Adipocyte (in vitro differentiated cells): ENCODE data around the gene CAMK2B.
A peak's percentile ranks its signal among the peaks of the same experiment; 100 is the strongest.

Experiments
- DNase-seq: peaks from one replicate; pipeline ENCODE4 v3.0.0-alpha.2; 2015; ENCODE audit warnings: low read depth
- H3K27me3 ChIP-seq: replicated peaks from 2 replicates; pipeline ENCODE4 v1.7.0; 2013; ENCODE audit warnings: mild to moderate bottlenecking, low read length, moderate library complexity; ENCODE audit not compliant: control insufficient read depth, insufficient read depth
- H3K36me3 ChIP-seq: 2 replicates; pipeline ENCODE4 v1.7.0; 2013; ENCODE audit warnings: low read length, mild to moderate bottlenecking, moderate library complexity; ENCODE audit not compliant: control insufficient read depth, insufficient read depth, severe bottlenecking
- H3K4me1 ChIP-seq: 2 replicates; pipeline ENCODE4 v1.7.0; 2013; ENCODE audit warnings: mild to moderate bottlenecking, low read length, moderate library complexity; ENCODE audit not compliant: control insufficient read depth, insufficient read depth
- H3K4me3 ChIP-seq: 2 replicates; pipeline ENCODE4 v1.7.0; 2013; ENCODE audit warnings: mild to moderate bottlenecking, low read length, moderate library complexity
- H3K9ac ChIP-seq: 2 replicates; pipeline ENCODE4 v1.7.0; 2013; ENCODE audit warnings: mild to moderate bottlenecking, low read length, moderate library complexity
- H3K9me3 ChIP-seq: 2 replicates; pipeline ENCODE4 v1.7.0; 2013; ENCODE audit warnings: mild to moderate bottlenecking, low read length, moderate library complexity; ENCODE audit not compliant: control insufficient read depth

The CAMK2B gene

GRCh38 chr7:44329888-44330287 is 4.5 kb upstream of the CAMK2B start:
- Histone ChIP-seq H3K4me1 (peaks cover 10% of the 10 kb centered on the region), H3K9ac (no peak overlapping the region), H3K9me3 (no peaks in the 10 kb centered on the region), H3K36me3 (no peaks in the 10 kb centered on the region), H3K27me3 (peaks cover 11% of the 10 kb centered on the region), H3K4me3 (no peak overlapping the region)
- DNase-seq = no peak

- Histone ChIP-seq H3K36me3 (no peaks in the 10 kb centered on the region), H3K27me3 (peaks cover 11% of the 10 kb centered on the region), H3K9ac (no peak overlapping the region), H3K4me3 (no peak overlapping the region), H3K9me3 (no peaks in the 10 kb centered on the region), H3K4me1 (peaks cover 6% of the 10 kb centered on the region)
- DNase-seq = no peak
Observed at GRCh38 chr7:44329081-44329480, 3.7 kb upstream of the CAMK2B start.

- Histone ChIP-seq H3K4me1 (no peaks in the 10 kb centered on the region), H3K27me3 (peaks cover 11% of the 10 kb centered on the region), H3K9ac (no peak overlapping the region), H3K4me3 (no peak overlapping the region), H3K36me3 (no peaks in the 10 kb centered on the region), H3K9me3 (no peaks in the 10 kb centered on the region)
- no peak for DNase-seq
Observed at GRCh38 chr7:44327981-44328380, 2.6 kb upstream of the CAMK2B start.

GRCh38 chr7:44326261-44327125 is 1.1 kb upstream of the CAMK2B start:
- no peak for DNase-seq
- Histone ChIP-seq H3K4me1 (peaks cover 3% of the 10 kb centered on the region), H3K9me3 (no peaks in the 10 kb centered on the region), H3K9ac (no peak overlapping the region), H3K4me3 (no peak overlapping the region), H3K27me3 (peaks cover 11% of the 10 kb centered on the region), H3K36me3 (no peaks in the 10 kb centered on the region)

GRCh38 chr7:44325811-44326241 is 432 bp upstream of the CAMK2B start:
- no peaks in the 10 kb centered on the region for H3K9me3 ChIP-seq
- no peak overlapping the region for H3K9ac ChIP-seq
- no peak for DNase-seq
- peaks cover 11% of the 10 kb centered on the region for H3K27me3 ChIP-seq
- peaks cover 3% of the 10 kb centered on the region for H3K4me1 ChIP-seq
- no peaks in the 10 kb centered on the region for H3K36me3 ChIP-seq
- H3K4me3 ChIP-seq = no peak overlapping the region

- Histone ChIP-seq H3K4me1 (peaks cover 3% of the 10 kb centered on the region), H3K27me3 (peaks cover 11% of the 10 kb centered on the region), H3K4me3 (no peak overlapping the region), H3K9me3 (no peaks in the 10 kb centered on the region), H3K9ac (no peak overlapping the region), H3K36me3 (no peaks in the 10 kb centered on the region)
- peak; percentile 15 for DNase-seq
Observed at GRCh38 chr7:44324481-44325200, 753 bp downstream of the CAMK2B start.

GRCh38 chr7:44324204-44324480 is 1.3 kb downstream of the CAMK2B start:
- no peaks in the 10 kb centered on the region for H3K9me3 ChIP-seq
- no peak overlapping the region for H3K4me3 ChIP-seq
- H3K4me1 ChIP-seq = peaks cover 3% of the 10 kb centered on the region
- H3K36me3 ChIP-seq = no peaks in the 10 kb centered on the region
- H3K27me3 ChIP-seq = peaks cover 11% of the 10 kb centered on the region
- H3K9ac ChIP-seq = no peak overlapping the region
- DNase-seq = no peak

DNA sequence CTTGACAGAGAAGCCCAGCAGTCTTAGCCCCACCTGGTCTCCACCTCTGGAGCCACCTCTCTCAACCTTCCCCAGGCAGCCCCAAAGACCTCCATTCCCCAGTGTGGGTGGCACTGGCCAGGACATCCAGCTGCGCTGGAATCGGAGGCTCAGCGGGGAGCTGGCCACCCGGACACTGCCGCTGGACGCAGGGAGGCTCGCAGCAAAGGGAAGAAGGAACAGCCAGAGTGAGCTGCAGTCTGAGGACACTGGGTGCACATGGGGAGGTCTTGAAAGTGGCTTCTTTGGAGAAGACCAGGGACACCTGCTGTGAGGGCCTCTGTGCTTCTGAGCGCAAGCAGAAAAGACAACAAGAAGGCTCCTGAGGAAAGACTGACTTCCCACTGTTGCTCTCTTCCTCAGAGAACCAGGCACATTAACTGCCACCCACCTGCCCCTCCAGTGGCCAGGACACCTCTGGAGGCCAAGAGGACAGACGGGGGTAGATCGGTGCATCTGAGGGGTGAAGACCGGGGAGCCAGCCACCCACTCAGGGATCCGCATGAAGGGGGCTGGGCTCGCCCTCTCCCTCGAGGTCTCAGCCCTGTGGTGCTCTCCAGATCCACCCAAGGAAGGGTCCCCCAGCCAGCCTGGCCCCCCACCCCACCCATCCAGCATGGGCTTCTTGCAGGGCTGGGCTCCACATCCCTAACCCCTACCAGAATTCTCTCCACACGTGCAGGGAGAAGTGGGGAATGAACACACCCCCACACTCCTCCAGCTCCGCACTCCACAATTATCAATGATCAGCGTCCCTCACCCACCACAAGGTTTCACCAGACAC is 1.8 kb downstream of the CAMK2B start:
- Histone ChIP-seq H3K27me3 (peaks cover 11% of the 10 kb centered on the region), H3K36me3 (no peaks in the 10 kb centered on the region), H3K4me3 (no peak overlapping the region), H3K4me1 (peaks cover 3% of the 10 kb centered on the region), H3K9me3 (no peaks in the 10 kb centered on the region), H3K9ac (no peak overlapping the region)
- DNase-seq = no peak

DNA sequence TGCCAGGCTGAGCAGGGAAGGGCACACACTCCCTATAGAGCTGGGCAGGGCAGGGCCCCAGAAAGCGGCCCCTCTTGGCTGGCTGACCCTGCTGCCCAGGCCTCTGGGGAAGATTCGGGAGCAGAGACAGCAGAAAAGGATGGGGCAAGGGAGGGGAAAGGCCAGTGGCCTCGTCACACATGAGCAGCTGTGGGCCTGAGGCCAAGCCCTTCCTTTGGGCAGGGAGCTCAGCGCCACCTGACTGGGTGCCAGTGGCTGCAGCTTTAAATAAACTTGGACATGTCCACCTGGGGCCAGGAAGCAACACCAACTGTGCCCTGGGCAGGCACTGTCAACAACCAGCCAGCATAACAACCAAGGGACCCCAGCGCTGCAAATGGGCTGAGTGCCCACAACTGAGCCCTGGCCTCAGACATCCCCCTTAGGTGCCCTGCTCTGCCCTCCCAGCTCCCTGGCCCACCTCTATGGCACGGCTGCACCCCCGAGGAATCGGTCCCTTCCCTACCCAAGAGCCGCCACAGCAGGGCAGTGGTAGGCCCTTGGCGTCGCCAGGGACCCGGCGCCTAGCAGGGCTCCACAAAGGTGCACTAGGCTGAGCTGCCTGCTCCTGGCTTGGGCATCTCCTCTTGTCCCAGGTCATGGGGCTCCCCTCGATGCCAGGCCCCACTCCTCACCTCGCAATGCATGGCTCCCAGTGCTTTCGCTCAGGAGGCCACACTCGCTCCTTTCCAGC is 2.6 kb downstream of the CAMK2B start:
- Histone ChIP-seq H3K4me3 (no peak overlapping the region), H3K4me1 (peaks cover 3% of the 10 kb centered on the region), H3K9ac (no peak overlapping the region), H3K9me3 (no peaks in the 10 kb centered on the region), H3K36me3 (no peaks in the 10 kb centered on the region), H3K27me3 (peaks cover 14% of the 10 kb centered on the region)
- DNase-seq = no peak

- Histone ChIP-seq H3K4me1 (peaks cover 3% of the 10 kb centered on the region), H3K9ac (no peak overlapping the region), H3K9me3 (no peaks in the 10 kb centered on the region), H3K27me3 (peaks cover 10% of the 10 kb centered on the region), H3K36me3 (no peaks in the 10 kb centered on the region), H3K4me3 (no peak overlapping the region)
- no peak for DNase-seq
Observed at GRCh38 chr7:44321796-44322195, 3.6 kb downstream of the CAMK2B start.
